ENCODE data around the gene CHCHD6.
"Not testable (repeated sequence)": the region's sequence is repeated elsewhere in the genome, so short reads cannot be mapped to it uniquely, and the experiment has no call there.

The CHCHD6 gene

GRCh38 chr3:126766653-126767052, 62.6 kb downstream of the CHCHD6 start:
- DNase-seq = no peak

DNA sequence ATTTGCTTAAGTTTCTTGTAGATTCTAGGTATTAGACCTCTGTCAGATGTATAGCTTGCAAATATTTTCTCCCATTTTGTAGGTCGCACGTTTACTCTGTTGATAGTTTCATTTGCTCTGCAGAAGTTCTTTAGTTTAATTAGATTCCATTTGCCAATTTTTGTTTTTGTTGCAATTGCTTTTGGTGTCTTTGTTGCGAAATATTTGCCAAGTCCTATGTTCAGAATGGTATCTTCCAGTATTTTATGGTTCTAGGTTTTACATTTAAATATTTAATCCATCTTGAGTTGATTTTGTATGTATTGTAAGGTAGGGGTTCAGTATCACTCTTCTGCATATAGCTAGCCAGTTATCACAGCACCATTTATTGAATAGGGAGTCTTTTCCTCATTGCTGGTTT, 64.9 kb downstream of the CHCHD6 start:
- no peak for DNase-seq

- DNase-seq = no peak
Observed at GRCh38 chr3:126770096-126770495, 66.1 kb downstream of the CHCHD6 start.

DNA sequence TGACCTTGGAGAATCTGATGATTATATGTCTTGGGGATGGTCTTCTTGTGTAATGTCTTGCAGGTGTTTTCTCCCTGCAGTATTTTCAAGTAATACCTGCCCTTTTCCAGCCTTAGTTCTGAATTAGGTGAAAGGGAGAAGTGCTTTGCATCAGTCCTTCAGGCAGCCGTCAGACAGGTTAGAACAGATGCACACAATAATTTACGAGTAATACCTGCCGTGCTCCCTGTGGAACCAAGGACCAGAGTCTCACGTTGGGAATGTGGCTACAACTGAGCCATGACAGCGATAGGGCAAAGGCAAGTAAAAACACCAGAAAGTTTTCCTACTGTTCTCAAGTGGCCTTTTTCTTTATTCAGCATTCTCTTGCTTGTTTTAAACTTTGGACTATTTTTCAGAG, 69.1 kb downstream of the CHCHD6 start:
- no peak for DNase-seq

DNA sequence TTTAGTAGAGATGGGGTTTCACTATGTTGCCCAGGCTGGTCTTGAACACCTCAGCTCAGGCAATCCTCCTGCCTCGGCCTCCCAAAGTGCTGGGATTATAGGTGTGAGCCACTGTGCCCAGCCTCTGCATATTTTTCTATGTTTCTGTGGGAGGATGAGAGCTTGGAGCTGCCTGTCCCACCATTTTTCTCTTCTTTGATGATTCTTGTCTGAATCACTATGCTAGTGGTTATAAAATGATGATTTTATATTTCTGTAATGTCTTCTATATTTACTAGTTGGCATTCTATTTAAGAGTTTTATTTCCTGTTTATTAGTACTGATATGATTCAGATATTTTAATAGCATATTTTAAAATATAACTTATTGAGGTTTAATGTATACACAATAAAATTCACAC, 69.7 kb downstream of the CHCHD6 start:
- no peak for DNase-seq

- DNase-seq = no peak
Observed at GRCh38 chr3:126777366-126777765, 73.3 kb downstream of the CHCHD6 start.

- no peak for DNase-seq
Observed at GRCh38 chr3:126780666-126781065, 76.6 kb downstream of the CHCHD6 start.

GRCh38 chr3:126781406-126781805, 77.4 kb downstream of the CHCHD6 start:
- no peak for DNase-seq

DNA sequence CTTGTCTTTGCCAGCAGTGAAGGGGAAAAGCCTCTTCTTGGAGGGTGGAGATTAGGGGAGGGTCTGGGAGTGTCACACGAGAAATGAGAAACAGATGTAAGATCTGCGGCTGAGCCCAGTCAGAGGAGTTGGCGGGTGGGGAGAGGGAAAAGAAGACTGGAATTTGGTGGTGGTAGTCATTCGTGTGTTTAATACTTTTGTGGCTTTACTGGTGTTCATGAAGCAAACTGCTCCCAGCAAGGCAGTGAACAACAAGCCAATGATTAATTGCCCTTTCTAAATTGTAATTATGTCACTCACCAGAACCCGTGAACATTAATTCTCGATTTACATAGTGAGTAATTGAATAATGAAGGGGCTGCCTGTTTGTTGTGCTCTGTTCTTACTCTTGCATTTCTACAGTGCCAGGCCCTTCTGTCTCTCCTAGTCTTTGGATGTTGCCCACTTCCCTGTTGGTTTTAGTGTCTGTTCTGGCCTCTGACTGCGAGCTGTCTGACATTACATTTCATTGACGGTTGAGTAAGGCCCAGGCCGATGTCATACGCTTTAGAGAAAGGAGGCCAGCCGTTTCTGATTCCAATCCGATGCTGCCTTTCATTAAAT, 78.0 kb downstream of the CHCHD6 start:
- peak in 2 of 56 donors; percentile 3 to 16 for DNase-seq

DNA sequence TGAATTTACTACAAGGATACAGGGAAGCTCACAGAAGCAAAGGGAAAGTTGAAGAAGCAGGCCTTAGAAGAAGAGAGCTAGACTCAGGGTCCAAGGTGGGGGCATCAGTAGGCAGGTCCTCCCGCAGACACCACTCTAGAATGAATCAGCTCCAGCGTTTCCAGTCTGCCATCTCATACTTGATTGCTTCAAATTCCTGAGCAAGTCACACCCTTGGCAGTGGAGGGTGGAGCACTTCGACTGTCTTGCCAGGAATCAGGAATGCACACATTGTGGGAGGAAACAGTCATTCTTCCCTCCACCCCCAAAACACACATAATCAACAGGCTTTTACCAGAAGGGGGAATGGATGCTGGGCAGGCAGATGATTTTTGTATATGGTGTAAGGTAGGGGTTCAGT, 78.5 kb downstream of the CHCHD6 start:
- DNase-seq = peak in 2 of 56 donors; percentile 25 to 27

DNA sequence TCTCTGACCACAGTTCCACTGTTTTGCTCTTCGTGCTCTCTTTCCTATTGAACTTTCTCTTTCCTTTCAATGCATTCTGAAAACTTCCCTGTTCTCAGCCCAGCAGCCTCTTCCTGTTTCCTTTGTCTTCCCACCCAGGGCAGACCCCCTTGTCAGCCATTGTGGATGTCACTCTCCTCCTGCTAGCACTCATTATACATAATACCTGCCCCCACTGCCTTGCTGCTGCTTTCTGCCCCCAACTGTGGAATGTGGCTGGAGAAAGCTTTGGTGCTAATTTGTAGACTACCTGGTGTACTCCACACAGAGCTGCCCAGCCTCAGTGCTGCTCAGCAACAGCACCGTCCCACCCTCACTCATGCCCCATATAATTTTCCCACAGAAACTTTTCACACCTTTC, 80.2 kb downstream of the CHCHD6 start:
- no peak for DNase-seq

DNA sequence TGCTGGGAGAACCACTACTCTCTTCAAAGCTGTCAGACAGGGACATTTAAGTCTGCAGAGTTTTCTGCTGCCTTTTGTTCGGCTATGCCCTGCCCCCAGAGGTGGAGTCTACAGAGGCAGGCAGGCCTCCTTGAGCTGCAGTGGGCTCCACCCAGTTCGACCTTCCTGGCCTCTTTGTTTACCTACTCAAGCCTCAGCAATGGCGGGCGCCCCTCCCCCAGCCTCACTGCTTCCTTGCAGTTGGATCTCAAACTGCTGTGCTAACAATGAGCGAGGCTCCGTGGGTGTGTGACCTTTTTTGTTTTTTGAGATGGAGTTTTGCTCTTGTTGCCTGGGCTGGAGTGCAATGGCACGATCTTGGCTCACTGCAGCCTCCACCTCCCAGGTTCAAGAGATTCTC, 87.3 kb downstream of the CHCHD6 start:
- not testable (repeated sequence) for DNase-seq

DNA sequence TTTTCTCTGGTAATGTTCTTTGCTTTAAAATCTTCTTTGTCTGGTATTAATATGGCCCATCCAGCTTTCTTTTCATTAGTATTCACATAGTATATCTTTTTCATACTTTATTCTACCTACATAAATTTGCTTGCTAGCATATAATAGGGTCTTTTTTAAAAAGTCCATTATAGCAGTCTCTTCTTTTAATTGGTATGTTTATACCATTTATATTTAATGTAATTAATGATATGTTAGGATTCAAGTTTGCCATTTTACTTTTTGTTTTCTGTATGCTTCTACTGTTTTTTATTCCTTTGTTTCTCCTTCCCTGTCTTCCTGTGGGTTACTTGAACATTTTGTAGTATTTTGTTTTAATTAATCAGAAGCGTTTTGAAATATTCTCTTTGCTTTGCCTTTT, 89.0 kb downstream of the CHCHD6 start:
- DNase-seq = no peak

- DNase-seq = no peak
Observed at GRCh38 chr3:126797563-126797962, 93.5 kb downstream of the CHCHD6 start.

GRCh38 chr3:126798521-126798920, 94.5 kb downstream of the CHCHD6 start:
- no peak for DNase-seq

DNA sequence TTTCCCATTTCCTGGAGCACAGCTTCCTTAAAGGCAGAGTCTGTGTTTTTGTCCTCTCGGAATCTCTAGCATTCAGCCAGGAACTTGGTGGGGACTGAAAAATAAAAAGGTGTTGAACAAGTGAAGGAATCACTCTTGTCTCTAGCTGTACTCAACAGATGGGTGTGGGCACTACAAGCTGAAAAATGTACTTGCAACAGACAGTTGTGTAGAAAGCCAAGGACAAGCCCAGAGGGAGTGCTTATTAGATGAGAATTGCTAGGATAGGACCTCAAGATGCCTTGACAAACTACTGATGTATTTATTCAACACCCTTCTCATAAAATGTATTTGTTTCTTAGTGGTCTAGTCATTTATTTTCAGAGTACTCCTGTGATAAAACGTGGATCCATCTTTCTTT, 95.1 kb downstream of the CHCHD6 start:
- DNase-seq = no peak

DNA sequence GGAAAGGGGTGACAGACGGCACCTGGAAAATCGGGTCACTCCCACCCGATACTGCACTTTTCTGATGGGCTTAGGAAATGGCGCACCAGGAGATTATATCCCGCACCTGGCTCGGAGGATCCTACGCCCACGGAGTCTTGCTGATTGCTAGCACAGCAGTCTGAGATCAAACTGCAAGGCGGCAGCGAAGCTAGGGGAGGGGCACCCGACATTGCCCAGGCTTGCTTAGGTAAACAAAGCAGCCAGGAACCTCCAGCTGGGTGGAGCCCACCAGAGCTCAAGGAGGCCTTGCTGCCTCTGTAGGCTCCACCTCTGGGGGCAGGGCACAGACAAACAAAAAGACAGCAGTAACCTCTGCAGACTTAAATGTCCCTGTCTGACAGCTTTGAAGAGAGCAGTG, 97.3 kb downstream of the CHCHD6 start:
- not testable (repeated sequence) for DNase-seq

DNA sequence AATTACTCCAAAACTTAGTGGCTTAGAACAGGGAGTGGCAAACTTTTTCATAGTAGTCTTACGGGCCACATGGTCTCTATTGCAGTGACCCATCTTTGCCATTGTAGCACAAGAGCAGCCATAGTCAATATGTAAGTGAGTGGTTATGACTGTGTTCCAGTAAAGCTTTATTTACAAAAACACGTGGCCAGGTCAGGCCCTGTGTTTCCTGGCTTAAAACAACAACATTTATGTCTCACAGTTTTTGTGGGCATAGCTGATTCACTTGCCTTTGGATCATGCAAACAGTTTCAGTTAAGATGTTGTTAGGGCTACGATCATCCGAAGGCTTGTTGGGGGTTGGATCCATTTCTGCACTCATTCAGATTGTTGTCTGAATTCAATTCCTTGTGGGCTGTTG, 103.8 kb downstream of the CHCHD6 start:
- no peak for DNase-seq

DNA sequence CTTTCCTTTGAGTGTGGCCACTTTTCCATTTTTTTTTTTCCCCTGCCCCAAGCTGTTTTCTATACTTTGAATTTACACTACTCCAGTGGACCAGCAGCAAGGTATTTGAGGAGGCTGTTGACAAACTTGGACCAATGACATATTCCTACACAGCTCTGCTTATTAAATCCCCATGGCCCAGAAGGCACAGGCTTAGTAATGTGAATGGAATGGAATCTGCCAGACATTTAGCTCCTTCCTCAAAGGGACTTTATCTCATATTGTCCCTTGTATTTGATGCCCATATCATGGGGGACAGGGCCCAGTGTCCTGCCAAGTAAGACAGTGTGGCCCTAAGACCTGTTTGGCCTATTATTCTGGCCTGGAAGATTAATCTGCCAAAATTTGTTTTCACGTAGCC, 107.5 kb downstream of the CHCHD6 start:
- no peak for DNase-seq

DNA sequence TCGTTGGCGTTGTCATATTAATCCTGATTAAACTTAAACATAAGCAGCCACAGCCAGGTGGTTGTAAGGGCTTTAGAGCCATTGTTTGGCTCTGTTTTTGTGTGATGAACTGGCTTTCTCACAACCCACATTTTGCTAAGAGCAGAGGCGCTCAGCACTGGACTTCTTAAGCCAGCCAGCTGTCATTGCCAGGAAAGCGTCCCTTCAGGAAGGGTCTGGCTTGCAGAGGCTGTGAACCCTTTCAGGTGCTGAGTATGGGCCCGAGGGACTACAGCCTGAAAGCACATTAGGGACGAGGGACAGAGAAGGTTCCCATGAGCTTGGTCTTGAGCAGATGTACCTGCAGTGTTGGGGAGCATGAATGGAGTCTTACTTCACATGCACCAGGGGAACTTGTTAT, 112.3 kb downstream of the CHCHD6 start:
- no peak for DNase-seq

GRCh38 chr3:126816986-126817777, 113.1 kb downstream of the CHCHD6 start:
- peak in 3 of 56 donors; percentile 4 to 9 (median 6) for DNase-seq

- no peak for DNase-seq
Observed at GRCh38 chr3:126817781-126818180, 113.7 kb downstream of the CHCHD6 start.

DNA sequence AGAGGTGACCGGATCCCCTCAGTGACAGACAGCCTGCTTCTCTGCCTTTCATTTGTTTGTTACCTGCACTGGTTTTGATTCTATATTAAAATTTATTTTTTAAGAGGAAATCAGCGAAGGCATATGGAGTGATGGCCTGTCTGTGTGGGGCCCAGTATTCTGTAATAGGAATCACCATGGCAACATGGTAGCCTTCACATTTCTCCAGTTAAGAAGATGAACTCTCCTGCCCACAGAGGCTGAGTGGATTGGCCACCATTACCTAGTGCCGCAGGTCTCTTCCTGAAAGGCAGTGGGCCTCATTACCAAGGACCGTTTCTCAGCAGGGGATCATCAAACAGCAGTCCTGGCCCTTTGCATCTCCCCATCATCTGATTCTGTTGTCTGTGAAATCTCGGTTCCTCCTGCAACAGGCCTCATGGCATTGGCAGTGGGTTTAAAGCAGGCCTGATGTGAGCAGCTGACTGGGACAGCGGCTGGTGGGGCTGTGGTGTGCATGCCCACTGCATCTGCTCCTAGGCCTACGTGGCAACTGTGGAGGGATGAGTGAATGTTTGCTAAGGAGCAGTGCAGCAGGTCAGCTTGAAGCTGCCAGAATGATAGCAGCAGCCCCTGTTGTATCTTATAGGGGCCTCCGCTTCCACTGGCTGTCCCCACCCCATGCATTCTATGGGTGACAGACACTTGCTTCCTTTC, 114.5 kb downstream of the CHCHD6 start:
- no peak for DNase-seq

Data from nucleus accumbens (tissue), 56 donors.